T-helper 1 cell treated with Interleukin-12 subunit alpha and Interleukin-12 subunit beta and Interleukin-4 antibody, amounts not matched to agents 30 ng/mL and 1 ng/mL, for 36 hours (primary cell): ENCODE data around the gene AOC3. TPM values are rescaled to one million over a fixed set of nuclear protein-coding genes. Genes with fewer than 3 reads are reported as not detected.
"Not testable (repeated sequence)": the region's sequence is repeated elsewhere in the genome, so short reads cannot be mapped to it uniquely, and the experiment has no call there.

Experiments
- intact Hi-C: fragments of 100-400 bp; cut with micrococcal nuclease; formaldehyde crosslinking; loops from one replicate; pipeline ENCODE4 v1.15.1; 2024
- total RNA-seq: library from RNA; stranded (reverse); gene quantifications from 2 replicates; pipeline ENCODE4 v1.2.3, GENCODE V29; 2022

AOC3 gene
- total RNA-seq, 1 donor from 2014 or later, result 1.7 TPM

DNA sequence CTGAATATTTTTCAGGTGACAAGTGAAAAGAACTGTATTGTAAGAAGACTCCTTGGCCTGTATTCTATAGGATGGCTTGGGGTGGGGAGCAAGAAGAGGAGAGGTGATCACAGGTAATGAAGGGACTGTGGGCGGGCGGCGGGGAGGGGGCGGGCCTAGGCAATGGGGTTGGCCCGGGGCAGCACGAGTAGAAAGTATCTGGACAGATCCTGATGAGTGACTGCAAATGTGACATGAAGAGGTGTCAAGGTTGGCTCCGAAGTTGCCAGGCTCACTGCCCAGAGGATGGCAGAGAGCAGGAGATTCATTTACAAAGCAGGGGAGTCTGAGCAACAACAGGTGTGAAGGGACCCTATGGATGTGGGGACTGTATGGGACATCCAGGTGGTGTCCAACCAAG is 38.8 kb downstream of the AOC3 start:
- intact Hi-C loops, result no loop called here

DNA sequence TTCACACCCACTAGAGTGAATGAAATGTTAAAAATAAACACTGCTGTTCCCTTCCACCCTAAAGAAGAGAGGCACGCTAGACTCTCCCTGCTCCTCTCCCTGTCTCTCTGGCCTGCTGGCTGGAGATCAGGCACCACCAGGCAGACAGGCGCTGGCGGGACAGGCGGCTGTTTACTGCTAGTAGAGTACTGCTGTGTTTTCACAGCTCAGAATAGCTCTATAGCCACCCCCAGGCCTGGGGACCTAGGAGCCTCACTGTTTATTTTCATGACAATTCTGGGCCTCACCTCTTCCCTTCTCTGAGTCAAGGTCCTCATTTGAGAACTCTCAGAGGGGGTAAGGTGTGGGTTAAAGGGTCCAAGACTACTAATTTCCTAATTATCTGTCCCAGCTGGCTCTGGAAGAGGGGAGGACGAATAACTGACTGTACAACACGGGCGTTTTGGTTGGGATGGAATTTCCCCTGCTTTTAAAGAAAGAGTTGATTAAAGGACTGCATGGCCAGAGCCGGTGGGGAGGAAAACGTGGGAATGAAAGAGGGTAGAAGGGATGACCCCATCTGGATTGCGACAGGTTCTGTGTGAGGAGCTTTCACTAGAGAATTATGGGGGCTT is 40.6 kb downstream of the AOC3 start:
- intact Hi-C loops, result no loop called here

DNA sequence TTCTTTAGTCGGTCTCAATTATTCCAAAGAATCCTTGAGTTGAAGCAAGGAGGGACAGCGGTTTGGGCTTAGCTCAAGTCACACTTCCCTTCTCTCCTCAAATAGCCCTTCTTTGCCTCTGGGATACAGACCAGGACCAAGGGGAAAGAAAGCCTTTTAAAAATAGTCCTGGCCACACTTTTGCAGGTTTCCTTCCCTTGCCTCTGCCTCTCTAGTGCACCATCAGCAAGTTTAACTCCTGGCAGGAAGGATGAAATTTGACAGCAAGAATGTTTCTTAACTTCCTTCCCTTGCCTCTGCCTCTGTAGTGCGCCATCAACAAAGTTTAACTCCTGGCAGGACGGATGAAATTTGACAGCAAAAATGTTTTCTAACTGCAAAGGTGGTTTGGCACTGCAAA is 42.4 kb downstream of the AOC3 start:
- intact Hi-C loops, result no loop called here

DNA sequence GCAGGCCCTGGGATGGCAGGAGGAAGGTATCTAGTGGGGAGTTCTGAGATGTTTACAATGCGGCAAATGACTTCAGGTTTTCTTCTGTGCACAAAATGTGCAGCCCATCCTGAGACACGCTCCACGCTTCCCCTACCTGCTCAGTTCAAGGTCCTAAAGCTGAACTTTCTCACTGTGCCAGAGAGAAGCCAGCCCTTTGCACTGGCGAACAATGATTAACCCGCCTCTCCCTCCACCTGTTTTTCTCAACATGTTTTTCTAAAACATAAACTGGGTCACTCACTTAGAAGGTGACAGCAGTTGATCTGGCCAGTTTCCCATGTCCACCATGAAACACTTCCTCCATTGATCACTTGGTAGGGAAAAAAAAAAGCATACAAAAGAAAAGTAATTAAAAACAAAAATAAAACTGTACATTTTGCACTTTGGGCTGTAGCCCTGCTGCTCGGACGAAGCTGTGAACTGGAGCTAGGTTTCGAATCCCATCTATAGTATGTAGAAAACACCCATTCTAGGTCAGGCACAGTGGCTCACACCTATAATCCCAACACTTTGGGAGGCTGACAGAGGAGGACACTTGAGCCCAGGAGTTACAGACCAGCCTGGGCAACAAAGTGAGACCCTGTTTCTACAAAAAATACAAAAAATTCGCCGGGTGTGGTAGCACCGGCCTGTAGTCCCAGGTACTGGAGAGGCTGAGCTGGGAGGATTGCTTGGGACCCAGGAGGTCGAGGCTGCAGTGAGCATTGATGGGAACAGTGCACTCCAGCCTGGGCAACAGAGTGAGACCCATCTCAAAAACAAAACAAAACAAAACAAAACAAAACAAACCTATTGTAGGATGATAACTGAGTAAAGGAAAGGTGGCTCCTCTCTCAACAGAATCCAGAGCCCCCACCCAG is 43.5 kb downstream of the AOC3 start:
- intact Hi-C loops, result no loop called here

DNA sequence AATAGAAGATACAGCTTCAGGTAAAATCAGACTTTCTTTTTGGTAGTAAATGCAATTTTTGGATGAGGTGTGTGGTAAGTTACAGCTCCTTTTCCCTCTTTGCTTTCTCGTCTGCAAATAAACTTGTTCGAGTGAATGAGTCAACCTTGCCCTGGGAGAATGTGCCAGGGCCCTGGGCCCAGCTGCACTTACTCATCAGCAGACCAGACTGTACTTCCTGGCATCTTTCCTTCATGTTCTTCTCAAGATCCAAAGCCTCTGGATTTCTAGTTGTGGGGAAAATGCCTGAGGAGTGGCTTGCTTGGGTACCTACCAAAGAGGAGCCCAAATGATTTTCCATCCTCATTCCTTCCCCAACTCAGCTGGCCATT is 44.2 kb downstream of the AOC3 start:
- intact Hi-C loops, result no loop called here

DNA sequence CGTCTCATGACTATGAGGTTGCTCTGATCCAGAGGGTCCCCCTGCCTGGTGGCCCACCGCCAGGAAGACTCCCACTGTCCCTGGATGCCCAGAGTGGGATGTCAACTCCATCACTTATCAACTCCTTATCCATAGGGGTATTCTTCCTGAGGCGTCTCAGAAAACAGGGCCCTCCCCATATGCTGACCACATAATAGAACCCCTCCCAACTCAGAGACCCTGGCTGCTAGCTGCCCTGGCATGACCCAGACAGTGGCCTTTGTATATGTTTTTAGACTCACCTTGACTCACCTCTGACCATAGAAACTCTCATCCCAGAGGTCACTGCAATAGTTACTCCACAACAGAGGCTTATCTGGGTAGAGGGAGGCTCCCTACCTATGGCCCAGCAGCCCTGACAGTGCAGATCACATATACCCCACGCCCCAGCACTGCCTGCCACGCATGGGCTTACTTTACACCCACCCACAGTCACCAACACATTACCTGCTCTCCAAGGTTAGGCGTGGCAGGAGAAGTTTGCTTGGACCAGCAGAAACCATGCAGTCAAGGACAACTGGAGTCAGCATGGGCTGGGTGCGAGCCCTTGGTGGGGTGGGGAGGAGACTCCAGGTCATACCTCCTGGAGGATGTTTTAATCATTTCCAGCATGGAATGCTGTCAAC is 47.3 kb downstream of the AOC3 start:
- intact Hi-C loops, result no loop called here

DNA sequence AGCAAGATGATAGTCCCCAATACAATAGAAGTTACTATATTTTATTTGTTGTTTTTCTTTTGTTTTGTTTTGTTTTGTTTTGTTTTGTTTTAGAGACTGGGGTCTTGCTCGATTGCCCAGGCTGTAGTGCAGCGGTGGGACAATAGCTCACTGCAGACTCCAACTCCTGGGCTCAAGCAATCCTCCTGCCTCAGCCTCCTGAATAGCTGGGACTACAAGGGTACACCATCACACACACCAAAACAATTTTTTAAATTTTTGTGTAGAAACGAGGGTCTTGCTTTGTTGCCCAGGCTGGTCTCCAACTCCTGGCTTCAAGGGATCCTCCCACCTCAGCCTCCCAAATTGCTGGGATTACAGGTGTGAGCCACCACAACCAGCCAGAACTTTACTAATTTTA is 49.0 kb downstream of the AOC3 start:
- intact Hi-C loops, result not testable (repeated sequence)

DNA sequence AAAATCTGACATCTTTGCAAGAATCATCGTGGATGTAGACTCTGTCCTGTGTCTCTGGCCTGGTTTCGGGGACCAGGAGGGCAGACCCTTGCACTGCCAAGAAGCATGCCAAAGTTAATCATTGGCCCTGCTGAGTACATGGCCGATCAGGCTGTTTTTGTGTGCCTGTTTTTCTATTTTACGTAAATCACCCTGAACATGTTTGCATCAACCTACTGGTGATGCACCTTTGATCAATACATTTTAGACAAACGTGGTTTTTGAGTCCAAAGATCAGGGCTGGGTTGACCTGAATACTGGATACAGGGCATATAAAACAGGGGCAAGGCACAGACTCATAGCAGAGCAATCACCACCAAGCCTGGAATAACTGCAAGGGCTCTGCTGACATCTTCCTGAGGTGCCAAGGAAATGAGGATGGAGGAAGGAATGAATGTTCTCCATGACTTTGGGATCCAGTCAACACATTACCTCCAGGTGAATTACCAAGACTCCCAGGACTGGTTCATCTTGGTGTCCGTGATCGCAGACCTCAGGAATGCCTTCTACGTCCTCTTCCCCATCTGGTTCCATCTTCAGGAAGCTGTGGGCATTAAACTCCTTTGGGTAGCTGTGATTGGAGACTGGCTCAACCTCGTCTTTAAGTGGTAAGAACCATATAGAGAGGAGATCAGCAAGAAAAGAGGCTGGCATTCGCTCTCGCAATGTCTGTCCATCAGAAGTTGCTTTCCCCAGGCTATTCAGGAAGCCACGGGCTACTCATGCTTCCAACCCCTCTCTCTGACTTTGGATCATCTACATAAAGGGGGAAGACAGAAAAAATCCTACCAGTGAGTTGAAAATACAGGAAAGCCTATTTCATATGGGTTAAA is 49.7 kb downstream of the AOC3 start, which contains the start of gene G6PC1:
TSS of gene G6PC1 (plus strand) at position 340 of the 872 bp plus-strand sequence. CDS start at position 418, 78 bp downstream.
- intact Hi-C loops, result no loop called here

DNA sequence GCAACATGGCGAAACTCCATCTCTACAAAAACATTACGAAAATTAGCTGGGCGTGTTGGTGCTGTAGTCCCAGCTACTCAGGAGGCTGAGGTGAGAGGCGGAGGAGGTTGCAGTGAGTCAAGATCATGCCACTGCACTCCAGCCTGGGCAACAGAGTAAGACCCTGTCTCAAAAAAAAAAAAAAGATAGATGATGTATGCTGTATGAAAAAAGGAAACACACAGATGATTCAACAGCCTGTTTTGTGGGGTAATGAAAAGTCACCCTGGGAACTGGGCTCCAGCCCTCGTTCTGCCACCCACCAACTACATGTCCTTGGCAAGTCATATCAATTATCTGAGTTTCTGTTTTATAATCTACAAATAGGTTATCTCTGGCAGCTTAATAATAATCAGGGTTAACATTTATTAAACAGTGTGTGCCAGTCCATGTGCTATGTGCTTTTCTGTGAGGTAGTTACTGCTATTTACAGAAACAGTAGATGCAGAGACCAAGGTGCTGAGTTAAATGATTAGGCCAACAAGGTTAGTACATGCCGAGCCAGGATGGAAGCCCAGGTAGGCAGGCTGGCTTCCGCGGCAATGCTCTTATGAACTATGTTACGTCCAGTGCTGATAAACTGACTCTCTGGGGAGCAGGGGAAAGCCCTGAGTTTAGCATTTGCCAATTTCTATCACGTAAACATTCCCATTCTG is 50.7 kb downstream of the AOC3 start:
- intact Hi-C loops, result no loop called here

DNA sequence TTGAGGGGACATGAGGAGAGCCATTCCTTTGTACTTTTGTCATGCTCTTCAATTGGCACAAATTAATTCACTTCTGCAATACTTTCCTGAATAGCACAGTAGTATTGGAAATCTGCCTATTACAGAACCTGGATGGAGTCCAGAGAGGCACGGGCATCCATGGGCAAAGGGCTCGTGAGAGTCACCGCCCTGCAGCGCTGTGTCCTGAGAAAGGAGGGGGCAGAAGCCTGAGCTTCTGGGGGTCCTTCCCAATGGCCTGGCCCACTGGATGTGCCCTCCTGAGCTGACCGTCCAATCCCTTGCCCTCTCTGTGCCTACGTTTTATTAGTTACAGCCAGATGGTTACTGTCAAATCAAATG is 53.1 kb downstream of the AOC3 start:
- intact Hi-C loops, result no loop called here

DNA sequence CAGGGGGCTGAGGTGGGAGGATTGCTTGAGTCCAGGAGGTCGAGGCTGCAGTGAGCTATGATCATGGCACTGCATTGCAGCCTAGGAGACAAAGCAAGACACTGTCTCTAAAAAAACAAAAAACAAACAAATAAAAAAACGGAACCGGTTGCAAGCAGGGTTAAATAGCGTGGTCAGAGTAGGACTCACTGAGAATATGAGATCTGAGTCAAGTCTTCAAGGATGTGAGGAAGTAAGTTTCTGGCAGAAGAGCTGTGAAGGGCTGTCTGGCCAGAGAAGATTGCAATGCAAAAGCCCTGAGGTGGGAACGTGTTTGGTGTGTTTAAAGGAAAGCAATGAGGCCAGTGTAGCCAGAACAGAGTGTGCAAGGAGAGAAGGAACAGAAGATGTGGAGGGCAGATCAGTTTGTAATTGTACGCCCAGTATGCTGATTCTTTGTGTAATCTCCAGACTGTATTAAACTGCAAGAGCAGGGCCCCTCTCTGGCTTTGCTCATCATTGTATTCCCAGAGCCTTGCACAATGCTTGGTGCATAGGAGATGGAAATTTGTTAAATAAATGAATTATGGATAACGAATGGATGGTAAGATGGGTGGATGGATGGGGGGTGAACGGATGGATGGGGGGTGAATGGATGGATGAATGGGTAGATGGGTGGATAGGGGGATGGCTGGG is 55.9 kb downstream of the AOC3 start:
- intact Hi-C loops, result no loop called here

Other genes starting within 250 kb of the AOC3 start
- 73.4 and 75.5 TPM in 2 replicates for gene RETREG3, start 241.8 kb upstream of the AOC3 start, total RNA-seq
- 54.7 and 60.5 TPM in 2 replicates for gene TUBG1, start 241.5 kb upstream of the AOC3 start, total RNA-seq
- 8.1 and 9.4 TPM in 2 replicates for gene TUBG2, start 191.9 kb upstream of the AOC3 start, total RNA-seq
- gene PLEKHH3, start 174.2 kb upstream of the AOC3 start, total RNA-seq, result 0.61 and 1.8 TPM in 2 replicates
- 0.81 and 1.0 TPM in 2 replicates for gene CCR10, start 169.4 kb upstream of the AOC3 start, total RNA-seq
- gene CNTNAP1, start 168.7 kb upstream of the AOC3 start, total RNA-seq, result 2.2 and 2.8 TPM in 2 replicates
- 49.8 and 54.7 TPM in 2 replicates for gene EZH1, start 106.2 kb upstream of the AOC3 start, total RNA-seq
- gene RAMP2, start 90.0 kb upstream of the AOC3 start, total RNA-seq, result not detected in 2 replicates
- gene VPS25, start 77.8 kb upstream of the AOC3 start, total RNA-seq, result 59.0 and 65.1 TPM in 2 replicates
- gene WNK4, start 70.6 kb upstream of the AOC3 start, total RNA-seq, result 0.15 and 0.22 TPM in 2 replicates
- gene COA3, start 52.5 kb upstream of the AOC3 start, total RNA-seq, result 48.1 and 49.5 TPM in 2 replicates
- not detected in 2 replicates for gene CNTD1, start 52.3 kb upstream of the AOC3 start, total RNA-seq
- 114 and 119 TPM in 2 replicates for gene BECN1, start 26.9 kb upstream of the AOC3 start, total RNA-seq
- 125 and 146 TPM in 2 replicates for gene PSME3, start 17.8 kb upstream of the AOC3 start, total RNA-seq
- gene AOC2, start 6.6 kb upstream of the AOC3 start, total RNA-seq, result 2.6 TPM in 2 replicates
- gene G6PC1, start 49.6 kb downstream of the AOC3 start, total RNA-seq, result not detected in 2 replicates
- gene AARSD1, start 113.3 kb downstream of the AOC3 start, total RNA-seq, result 41.2 and 51.5 TPM in 2 replicates
- gene PTGES3L, start 128.9 kb downstream of the AOC3 start, total RNA-seq, result 0.63 and 0.81 TPM in 2 replicates
- gene RUNDC1, start 129.4 kb downstream of the AOC3 start, total RNA-seq, result 17.4 and 17.8 TPM in 2 replicates
- gene RPL27, start 147.2 kb downstream of the AOC3 start, total RNA-seq, result 816 and 851 TPM in 2 replicates
- 152 and 171 TPM in 2 replicates for gene IFI35, start 155.6 kb downstream of the AOC3 start, total RNA-seq
- 10.7 and 11.6 TPM in 2 replicates for gene VAT1, start 171.2 kb downstream of the AOC3 start, total RNA-seq
- not detected in 2 replicates for gene RND2, start 174.0 kb downstream of the AOC3 start, total RNA-seq